ENCODE measurements around the gene ABLIM2.
A peak's percentile ranks its signal among the peaks of the same experiment; 100 is the strongest.

The ABLIM2 gene

GRCh38 chr4:8114456-8115202 is 44.0 kb downstream of the ABLIM2 start:
- Histone ChIP-seq H3K4me3 (replicated peaks; ENCODE audit: low read depth, low read length) (no peak overlapping the region), H3K27me3 (replicated peaks; ENCODE audit: control insufficient read depth, insufficient read depth, low read length) (peaks cover 3% of the 10 kb centered on the region), H3K36me3 (ENCODE audit: control insufficient read depth, insufficient read depth, low read length) (no peaks in the 10 kb centered on the region)
- TF ChIP-seq, protein P1, sequence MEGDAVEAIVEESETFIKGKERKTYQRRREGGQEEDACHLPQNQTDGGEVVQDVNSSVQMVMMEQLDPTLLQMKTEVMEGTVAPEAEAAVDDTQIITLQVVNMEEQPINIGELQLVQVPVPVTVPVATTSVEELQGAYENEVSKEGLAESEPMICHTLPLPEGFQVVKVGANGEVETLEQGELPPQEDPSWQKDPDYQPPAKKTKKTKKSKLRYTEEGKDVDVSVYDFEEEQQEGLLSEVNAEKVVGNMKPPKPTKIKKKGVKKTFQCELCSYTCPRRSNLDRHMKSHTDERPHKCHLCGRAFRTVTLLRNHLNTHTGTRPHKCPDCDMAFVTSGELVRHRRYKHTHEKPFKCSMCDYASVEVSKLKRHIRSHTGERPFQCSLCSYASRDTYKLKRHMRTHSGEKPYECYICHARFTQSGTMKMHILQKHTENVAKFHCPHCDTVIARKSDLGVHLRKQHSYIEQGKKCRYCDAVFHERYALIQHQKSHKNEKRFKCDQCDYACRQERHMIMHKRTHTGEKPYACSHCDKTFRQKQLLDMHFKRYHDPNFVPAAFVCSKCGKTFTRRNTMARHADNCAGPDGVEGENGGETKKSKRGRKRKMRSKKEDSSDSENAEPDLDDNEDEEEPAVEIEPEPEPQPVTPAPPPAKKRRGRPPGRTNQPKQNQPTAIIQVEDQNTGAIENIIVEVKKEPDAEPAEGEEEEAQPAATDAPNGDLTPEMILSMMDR (IDR thresholded peaks at IDR 0.05; ENCODE audit: insufficient read depth, low read length, poor library complexity, severe bottlenecking) = no peak
- no peak for DNase-seq (ENCODE audit: extremely low read depth, insufficient read length)

DNA sequence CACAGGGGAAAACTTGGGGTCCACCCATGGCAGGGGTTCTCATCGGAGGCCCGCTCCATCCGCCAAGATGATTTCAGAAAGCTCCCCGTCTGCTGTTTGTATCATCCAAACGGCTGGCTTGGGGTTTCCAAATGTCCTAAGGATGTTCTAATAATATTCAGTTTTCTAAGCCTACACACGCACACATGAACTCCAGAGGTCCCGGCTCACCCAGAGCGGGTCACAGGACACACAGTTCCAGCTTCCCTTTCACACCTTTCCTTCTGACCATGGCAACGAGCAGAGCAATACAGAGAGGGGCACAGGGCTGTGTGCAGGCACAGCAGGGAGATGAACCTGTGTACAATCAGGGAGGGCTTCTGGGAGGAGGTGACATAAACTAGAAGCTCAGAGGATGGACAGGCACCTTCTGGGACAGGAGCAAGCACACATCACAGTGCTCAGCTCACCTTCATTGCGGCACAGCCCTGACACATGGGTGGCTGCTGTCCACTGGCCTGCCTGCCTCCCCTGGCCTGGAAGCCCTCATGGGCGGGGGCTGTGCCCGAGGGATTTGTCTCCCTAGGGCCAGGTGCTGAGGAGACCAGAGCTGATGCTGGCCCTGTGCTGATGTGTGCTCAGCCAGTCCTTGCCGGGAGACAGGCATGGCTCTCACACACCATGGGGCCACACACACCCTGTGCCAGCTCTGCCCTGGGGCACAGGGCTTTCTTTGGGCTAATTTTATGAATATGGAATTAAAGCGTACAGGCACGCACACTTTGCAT is 44.8 kb downstream of the ABLIM2 start:
- Histone ChIP-seq H3K4me3 (replicated peaks; ENCODE audit: low read depth, low read length) (no peak overlapping the region), H3K27me3 (replicated peaks; ENCODE audit: control insufficient read depth, insufficient read depth, low read length) (peaks cover 3% of the 10 kb centered on the region), H3K36me3 (ENCODE audit: control insufficient read depth, insufficient read depth, low read length) (no peaks in the 10 kb centered on the region)
- DNase-seq (ENCODE audit: extremely low read depth, insufficient read length) = no peak
- TF ChIP-seq, protein P1 (IDR thresholded peaks at IDR 0.05; ENCODE audit: insufficient read depth, low read length, poor library complexity, severe bottlenecking) = no peak

DNA sequence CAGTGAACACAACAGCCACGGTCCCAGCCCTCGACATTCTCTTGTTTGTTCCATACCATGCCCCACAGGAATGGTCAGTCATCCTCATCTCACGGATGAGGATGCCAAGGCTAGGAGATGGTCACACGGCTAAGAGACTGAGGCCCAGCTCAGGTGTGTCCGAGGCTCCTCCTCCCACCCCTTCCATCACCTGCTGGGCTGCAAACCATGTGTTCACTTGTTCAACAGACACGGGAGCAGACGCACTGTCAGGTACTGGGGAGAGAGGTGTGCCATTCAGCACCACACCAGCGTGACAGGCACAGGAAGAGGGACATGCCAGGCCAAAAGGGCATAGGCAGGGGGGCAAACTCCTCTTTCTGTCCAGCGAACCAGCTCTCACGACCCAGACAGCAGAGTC is 45.9 kb downstream of the ABLIM2 start:
- Histone ChIP-seq H3K36me3 (ENCODE audit: control insufficient read depth, insufficient read depth, low read length) (no peaks in the 10 kb centered on the region), H3K27me3 (replicated peaks; ENCODE audit: control insufficient read depth, insufficient read depth, low read length) (peaks cover 3% of the 10 kb centered on the region), H3K4me3 (replicated peaks; ENCODE audit: low read depth, low read length) (no peak overlapping the region)
- no peak for DNase-seq (ENCODE audit: extremely low read depth, insufficient read length)
- TF ChIP-seq, protein P1 (IDR thresholded peaks at IDR 0.05; ENCODE audit: insufficient read depth, low read length, poor library complexity, severe bottlenecking) = no peak

- no peak for DNase-seq (ENCODE audit: extremely low read depth, insufficient read length)
- TF ChIP-seq, protein P1 (IDR thresholded peaks at IDR 0.05; ENCODE audit: insufficient read depth, low read length, poor library complexity, severe bottlenecking) = no peak
- Histone ChIP-seq H3K36me3 (ENCODE audit: control insufficient read depth, insufficient read depth, low read length) (no peaks in the 10 kb centered on the region), H3K27me3 (replicated peaks; ENCODE audit: control insufficient read depth, insufficient read depth, low read length) (peaks cover 3% of the 10 kb centered on the region), H3K4me3 (replicated peaks; ENCODE audit: low read depth, low read length) (no peak overlapping the region)
These were observed 46.5 kb downstream of the ABLIM2 start for GRCh38 chr4:8112036-8112576.

DNA sequence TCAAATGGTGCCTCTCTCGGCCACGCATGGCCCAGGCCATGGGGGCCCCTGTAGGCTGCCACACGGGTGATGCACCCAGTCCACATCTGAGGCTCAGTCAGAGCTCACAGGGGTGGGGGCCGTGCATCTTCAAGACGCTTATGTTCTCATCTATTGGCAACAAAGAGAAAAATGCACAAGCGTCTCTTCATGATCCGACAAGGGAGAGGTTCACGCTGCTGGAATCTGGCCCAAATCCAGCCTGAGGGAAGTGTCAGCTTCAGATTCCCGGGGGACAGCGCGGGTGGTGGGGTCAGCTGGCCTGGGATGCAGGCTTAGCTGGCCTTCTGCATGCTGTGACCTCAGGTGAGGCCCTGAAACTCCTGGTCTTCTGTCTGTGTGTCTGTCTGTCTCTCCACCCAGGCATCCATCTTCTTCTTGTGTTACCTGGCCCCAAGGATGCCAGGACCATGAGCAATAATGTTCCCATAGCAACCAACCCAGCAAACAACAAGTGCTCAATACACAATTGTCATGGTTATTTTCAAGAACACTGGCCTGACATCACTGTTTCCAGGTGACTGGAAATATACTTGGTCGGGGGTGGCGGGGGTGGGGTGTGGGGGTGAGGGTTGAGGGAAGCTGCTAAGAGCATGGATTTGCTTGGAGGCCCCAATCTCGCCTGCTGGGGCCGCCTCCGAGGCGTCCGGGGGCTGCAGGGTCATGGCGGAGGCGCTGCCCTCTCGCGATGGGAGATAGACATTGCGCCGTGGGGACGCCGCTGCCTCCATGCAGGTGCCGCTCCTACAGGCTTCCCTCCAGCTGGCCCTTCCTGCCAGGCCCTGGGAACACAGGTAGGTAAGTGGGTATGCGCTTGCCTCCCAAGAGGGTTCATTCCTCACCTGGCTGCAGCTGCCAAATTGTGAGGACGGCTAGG is 48.3 kb downstream of the ABLIM2 start:
- H3K27me3 ChIP-seq (replicated peaks; ENCODE audit: control insufficient read depth, insufficient read depth, low read length) = peaks cover 3% of the 10 kb centered on the region
- DNase-seq (ENCODE audit: extremely low read depth, insufficient read length) = no peak
- no peaks in the 10 kb centered on the region for H3K36me3 ChIP-seq (ENCODE audit: control insufficient read depth, insufficient read depth, low read length)
- no peak overlapping the region for H3K4me3 ChIP-seq (replicated peaks; ENCODE audit: low read depth, low read length)
- TF ChIP-seq, protein P1 (IDR thresholded peaks at IDR 0.05; ENCODE audit: insufficient read depth, low read length, poor library complexity, severe bottlenecking) = peak; percentile 46

Data from GM06990 (cell line).